GM21825 (cell line): ENCODE measurements around the gene CTTN.

ENCODE experiments used
- ATAC-seq: cut with Tn5 transposase; IDR thresholded peaks from one replicate; pipeline ENCODE4 v1.9.1; 2021; ENCODE audit warnings: mild to moderate bottlenecking, moderate library complexity; ENCODE audit not compliant: unreplicated experiment

Gene CTTN

DNA sequence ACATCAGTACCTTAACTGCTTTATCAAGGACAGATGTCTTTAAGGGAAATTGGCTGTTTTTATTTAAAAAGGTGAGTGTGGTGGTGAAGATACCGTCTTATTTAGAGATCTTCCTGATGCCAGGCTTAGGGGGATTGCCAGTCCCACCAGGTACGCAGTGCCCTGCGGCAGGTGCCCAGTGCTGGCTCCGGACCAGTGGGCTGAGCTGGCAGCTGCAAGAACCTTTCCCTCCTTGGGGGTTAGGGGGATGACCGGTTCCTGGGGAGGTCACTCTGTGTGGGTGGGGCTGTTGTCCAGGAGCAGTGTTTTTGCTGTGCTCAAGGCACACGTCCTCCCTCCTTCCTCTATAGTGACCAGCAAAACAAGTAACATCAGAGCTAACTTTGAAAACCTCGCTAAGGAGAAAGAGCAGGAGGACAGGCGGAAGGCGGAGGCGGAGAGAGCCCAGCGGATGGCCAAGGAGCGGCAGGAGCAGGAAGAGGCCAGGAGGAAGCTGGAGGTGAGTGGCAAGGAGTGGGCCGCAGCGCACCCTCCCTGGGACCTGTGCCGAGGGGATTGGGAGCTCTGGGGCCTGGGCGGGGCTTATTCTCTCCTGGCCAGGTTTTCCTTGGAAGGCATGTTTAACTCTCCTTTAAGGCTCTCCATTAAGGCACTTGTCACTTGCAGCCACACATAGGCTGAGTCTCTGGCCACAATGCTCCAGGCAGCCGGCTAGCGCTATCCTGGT lies 30.5 kb downstream of the CTTN start:
- ATAC-seq: no peak

- no peak for ATAC-seq
These were observed 31.0 kb downstream of the CTTN start for GRCh38 chr11:70429428-70429705.

- no peak for ATAC-seq
These were observed 31.6 kb downstream of the CTTN start for GRCh38 chr11:70429724-70430521.

GRCh38 chr11:70430671-70431574 lies 32.6 kb downstream of the CTTN start:
- ATAC-seq: no peak

DNA sequence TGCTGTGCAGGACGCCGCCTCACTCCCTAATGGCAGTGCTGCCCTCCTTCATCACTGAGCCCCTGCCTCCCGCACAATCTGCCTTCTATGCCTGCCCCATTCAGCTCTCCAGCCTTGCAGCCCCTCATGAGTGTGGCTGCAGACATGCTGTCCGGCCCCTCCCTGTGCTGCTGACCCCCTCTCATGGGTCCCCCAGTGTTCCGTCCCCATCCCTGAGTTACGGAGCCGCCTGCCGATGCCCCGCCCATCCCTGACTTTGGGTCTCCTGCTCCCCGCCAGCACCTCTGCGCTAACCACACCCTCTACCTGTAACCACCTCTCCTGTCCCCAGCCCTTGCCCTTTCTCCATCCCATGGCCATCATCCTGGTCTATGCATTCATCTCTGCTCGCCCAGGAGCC lies 33.3 kb downstream of the CTTN start:
- no peak for ATAC-seq

DNA sequence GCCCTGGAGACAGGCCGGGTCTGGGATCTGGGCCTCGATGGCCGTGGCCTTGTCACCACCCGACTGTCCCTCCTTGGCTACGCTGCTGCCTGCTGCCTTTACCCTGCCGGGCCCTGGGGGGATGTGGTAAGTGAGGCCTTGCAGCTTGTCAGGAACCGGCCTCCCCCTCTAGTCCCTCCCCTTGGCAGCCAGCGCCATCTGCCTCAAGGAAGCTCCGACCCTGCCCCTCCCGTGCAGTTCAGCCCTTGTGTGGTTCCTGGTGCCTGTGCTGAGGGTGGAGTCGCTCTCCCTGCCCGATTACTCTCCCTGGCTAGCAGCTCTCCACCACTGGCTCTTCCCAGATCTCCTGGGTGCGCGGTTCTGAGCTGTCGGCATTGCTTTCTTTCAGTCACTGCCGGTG lies 33.7 kb downstream of the CTTN start:
- no peak for ATAC-seq

DNA sequence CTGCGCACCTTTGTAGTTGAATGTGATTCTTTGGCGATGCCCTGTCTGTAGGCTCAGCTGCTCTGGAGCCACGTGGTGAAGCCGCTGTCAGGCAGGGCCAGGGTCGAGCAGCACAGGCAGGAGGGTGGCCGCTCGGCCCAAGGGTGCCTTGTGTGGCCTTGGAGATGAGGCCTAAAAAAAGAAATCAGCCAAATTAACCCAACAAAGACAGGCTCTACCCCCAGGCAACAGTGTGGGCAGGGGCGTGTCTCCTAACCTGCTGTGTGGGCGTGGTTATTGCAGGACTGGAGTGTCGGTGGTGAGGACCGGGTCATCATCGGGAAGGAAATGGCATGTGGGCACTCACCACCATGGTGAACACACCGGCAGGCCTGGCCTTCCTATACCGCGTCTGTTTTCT lies 34.3 kb downstream of the CTTN start:
- ATAC-seq: no peak

DNA sequence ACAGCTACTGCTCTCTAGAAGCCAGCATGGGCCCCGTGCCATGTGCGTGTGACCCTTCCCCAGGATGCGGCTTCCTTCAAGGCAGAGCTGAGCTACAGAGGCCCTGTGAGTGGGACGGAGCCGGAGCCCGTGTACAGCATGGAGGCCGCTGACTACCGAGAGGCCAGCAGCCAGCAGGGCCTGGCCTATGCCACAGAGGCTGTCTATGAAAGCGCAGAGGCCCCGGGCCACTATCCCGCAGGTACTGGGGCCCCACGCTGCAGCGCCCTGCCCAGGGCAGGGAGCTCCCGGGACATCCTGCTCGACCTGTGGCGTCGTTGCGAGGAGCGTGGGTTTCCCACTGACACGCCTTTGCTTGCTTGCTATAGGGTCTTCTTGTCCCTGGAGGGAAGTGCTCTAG lies 34.7 kb downstream of the CTTN start:
- no peak for ATAC-seq

GRCh38 chr11:70433526-70433925 lies 35.2 kb downstream of the CTTN start:
- ATAC-seq: no peak

GRCh38 chr11:70433966-70434812 lies 35.9 kb downstream of the CTTN start:
- no peak for ATAC-seq

DNA sequence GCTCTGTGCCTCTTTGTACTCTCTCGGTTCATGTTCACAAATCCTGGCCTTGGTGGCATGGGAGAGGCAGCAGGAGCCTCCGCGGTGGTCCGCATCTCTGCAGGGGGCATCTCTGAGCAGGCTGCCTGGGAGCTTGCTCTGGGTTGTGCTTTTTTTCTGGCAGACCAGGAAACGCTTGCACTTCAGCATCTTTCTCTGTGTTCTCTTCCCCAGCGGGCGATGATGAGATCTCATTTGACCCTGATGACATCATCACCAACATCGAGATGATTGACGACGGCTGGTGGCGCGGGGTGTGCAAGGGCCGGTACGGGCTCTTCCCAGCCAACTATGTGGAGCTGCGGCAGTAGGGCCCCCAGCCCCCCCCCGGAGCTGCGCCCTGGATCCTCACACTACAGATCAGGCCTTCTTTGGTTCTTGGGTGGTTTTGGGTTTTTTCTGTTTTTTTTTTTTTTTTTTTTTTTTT lies 36.5 kb downstream of the CTTN start:
- ATAC-seq: no peak

- no peak for ATAC-seq
These were observed 37.0 kb downstream of the CTTN start for GRCh38 chr11:70435361-70435760.

DNA sequence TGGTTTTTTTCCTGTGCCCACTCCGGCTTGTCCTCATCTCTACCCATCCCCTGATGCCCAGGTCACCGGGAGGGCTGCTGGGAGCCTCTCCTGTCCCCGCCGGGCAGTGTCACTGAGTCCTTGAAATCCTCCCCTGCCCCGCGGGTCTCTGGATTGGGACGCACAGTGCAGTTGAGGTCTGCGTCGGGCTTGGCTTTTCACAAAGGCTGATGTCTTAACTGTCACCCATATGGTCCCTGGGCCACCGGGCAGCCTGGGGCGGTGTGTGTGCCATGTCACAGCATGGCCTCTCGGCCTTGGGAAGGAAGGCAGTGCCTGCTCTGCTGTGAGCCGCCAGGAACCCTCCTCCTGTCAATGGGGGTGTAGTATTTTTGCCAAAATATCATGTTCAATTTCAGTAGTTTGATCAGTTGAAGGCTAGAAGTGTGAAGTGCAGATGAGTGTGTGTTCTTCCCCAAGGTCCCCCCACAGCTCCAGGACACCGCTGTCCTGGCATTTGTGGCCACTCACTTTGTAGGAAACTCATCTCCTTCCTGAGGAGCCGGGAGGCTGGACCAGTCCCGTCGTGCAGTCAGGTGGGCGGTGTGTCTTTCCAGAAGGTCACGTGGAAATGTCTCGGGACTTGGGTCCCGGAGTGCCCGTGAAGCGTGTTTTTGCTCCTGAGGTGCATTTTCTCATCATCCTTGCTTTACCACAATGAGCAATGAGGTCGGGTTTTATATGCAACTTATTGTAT lies 37.6 kb downstream of the CTTN start:
- ATAC-seq: no peak

DNA sequence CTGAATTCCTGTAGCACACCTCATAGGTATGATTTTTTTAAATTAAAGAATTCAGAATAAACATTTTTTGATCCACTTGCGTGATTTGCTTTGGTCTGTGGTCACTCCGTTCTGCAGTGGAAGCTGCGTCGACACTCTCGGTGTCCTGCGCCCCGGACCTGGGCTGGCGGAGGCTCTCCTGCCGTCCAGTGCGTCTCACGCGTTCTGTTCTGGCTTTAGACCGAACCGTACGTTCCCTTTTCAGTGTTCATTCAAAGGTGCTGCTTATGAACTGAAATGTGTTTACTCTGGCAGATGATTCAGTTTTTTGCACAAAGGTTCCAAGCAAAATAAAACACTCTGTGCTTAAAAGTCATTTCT lies 38.2 kb downstream of the CTTN start:
- no peak for ATAC-seq

DNA sequence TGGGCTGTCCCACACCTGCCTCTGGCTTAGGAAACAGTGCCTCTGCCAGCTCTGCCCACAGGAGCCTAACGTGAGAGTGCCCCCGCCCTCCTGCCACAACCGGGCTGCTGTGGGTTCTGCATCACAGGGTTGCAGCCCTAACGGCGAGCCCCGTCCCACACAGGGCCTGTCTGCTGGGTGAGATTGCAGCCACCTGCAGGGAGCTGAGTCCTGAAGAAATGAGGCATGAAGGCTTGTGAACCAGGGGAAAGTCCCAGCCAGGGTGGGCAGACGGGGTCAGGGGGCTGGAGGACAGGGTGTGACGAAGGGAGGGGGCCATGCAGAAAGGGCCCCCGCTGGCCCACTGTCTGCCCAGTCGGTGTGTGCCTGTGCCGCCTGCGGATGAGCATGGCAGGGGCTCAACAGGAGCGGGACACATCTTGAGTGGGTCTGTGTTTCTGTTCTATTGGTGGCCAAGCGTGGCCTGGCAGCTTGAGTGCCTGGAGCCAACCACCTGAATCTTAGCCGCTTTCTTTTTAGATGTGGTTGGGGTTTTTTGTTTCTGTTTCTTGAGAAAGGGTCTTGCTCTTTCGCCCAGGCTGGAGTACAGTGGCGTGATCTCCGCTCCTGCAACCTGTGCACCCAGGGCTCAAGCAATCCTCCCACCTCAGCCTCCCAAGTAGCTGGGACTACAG lies 38.9 kb downstream of the CTTN start:
- peak; percentile 52 for ATAC-seq

- no peak for ATAC-seq
These were observed 41.9 kb downstream of the CTTN start for GRCh38 chr11:70440206-70440605.

DNA sequence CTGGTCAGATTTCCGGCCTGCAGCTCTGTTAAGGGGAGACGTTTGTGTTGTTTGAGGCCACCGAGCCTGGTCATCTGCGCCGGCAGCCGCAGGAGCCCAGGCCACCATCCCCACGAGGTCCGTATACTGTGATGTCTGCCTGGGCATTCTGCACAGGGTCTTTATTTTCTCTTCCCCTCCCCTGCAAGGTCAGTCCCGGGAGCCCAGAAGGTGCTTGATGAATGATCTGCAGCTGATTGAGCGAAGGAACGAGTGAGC lies 45.4 kb downstream of the CTTN start:
- ATAC-seq: no peak

DNA sequence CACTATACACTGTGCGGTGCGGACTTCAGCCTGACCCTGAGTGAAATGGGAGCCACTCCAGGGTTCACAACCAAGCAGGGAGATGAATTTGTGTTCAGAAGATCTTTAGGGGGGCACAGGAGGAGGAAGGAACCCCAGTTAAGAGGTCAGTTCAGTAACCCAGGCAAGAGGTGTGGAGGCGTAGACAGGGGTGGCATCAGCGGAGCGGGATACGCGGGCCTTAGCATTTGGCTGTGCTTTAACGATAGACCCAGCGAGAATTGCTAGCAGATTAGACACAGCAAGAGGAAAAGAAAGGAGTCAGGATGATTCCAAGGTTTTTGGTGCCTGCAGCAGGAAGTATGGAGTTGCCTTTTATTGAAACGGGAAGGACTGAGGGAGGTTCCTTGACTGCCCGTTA lies 46.8 kb downstream of the CTTN start:
- ATAC-seq: no peak

DNA sequence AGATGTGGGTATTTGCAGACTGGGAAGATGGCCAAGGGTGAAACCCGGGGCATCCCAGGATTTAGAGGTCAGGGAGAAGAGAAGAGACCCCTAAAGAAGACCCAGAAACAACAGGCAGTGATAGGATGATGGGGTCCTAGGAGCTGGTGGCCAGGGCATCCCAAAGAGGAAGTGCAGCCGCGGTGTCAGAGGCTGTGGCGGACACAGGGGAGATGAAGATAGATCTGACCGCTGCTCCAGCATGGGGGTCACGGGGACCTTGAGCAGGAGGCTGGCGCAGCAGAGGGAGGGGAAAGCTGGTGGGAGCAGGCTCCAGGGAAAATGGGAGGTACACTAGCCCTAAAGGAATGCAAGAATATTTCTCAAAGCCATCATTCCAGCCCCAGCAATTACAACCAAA lies 47.3 kb downstream of the CTTN start:
- ATAC-seq: no peak
